KMS-11 (cell line): Measurements from ENCODE around the gene ARPC3.
"Not testable (repeated sequence)": the region's sequence is repeated elsewhere in the genome, so short reads cannot be mapped to it uniquely, and the experiment has no call there.

Experiments
- H2AFZ ChIP-seq: fragments of 200-600 bp; sonication (generic); 2 replicates; pipeline ENCODE4 v1.6.1; 2016; ENCODE audit warnings: antibody characterized with exemption, mixed run types, low read depth
- H3K27ac ChIP-seq: fragments of 200-600 bp; sonication (generic); 2 replicates; pipeline ENCODE4 v1.6.1; 2016; ENCODE audit warnings: mild to moderate bottlenecking, mixed run types
- H3K27me3 ChIP-seq: fragments of 200-600 bp; sonication (generic); 2 replicates; pipeline ENCODE4 v1.6.1; 2017; ENCODE audit warnings: mild to moderate bottlenecking, low read depth, mixed run types, moderate library complexity; ENCODE audit not compliant: insufficient read depth
- H3K36me3 ChIP-seq: fragments of 200-600 bp; sonication (generic); 2 replicates; pipeline ENCODE4 v1.6.1; 2017; ENCODE audit warnings: mild to moderate bottlenecking, mixed run types; ENCODE audit not compliant: insufficient read depth
- H3K4me1 ChIP-seq: fragments of 200-600 bp; sonication (generic); 2 replicates; pipeline ENCODE4 v1.6.1; 2016; ENCODE audit warnings: mild to moderate bottlenecking, low read depth, mixed run types; ENCODE audit not compliant: poor library complexity, severe bottlenecking
- H3K4me2 ChIP-seq: fragments of 200-600 bp; sonication (generic); 2 replicates; pipeline ENCODE4 v1.7.0; 2016; ENCODE audit warnings: mild to moderate bottlenecking, mixed run types
- H3K4me3 ChIP-seq: fragments of 200-600 bp; sonication (generic); IDR thresholded peaks from 2 replicates; pipeline ENCODE4 v1.6.1; 2017; ENCODE audit warnings: low read depth, low read length, mixed read lengths; ENCODE audit not compliant: insufficient read depth
- H3K79me2 ChIP-seq: fragments of 200-600 bp; sonication (generic); 2 replicates; pipeline ENCODE4 v1.6.1; 2016; ENCODE audit warnings: low read depth, mixed run types; ENCODE audit not compliant: insufficient read depth
- H3K9ac ChIP-seq: fragments of 200-600 bp; sonication (generic); 2 replicates; pipeline ENCODE4 v1.6.1; 2016; ENCODE audit warnings: mild to moderate bottlenecking, mixed run types
- H4K20me1 ChIP-seq: fragments of 200-600 bp; sonication (generic); 2 replicates; pipeline ENCODE4 v1.6.1; 2016; ENCODE audit warnings: mild to moderate bottlenecking, mixed run types; ENCODE audit not compliant: insufficient read depth
- CTCF ChIP-seq: fragments of 200-600 bp; sonication (generic); conservative IDR thresholded peaks from 2 replicates; pipeline ENCODE4 v1.6.1; 2017; ENCODE audit warnings: low read depth, mild to moderate bottlenecking, antibody characterized with exemption, low read length, moderate library complexity, mixed read lengths

ARPC3 gene

GRCh38 chr12:110421701-110422100 is 28.4 kb downstream of the ARPC3 start:
- no peak overlapping the region for H3K9ac ChIP-seq
- no peaks in the 10 kb centered on the region for H3K36me3 ChIP-seq
- H3K27ac ChIP-seq = no peak overlapping the region
- no peak overlapping the region for H2AFZ ChIP-seq
- H3K4me2 ChIP-seq = no peak overlapping the region
- no peak for TF ChIP-seq CTCF
- no peaks in the 10 kb centered on the region for H3K27me3 ChIP-seq
- no peaks in the 10 kb centered on the region for H3K4me1 ChIP-seq
- H3K79me2 ChIP-seq = no peaks in the 10 kb centered on the region
- no peak overlapping the region for H3K4me3 ChIP-seq
- H4K20me1 ChIP-seq = no peaks in the 10 kb centered on the region

DNA sequence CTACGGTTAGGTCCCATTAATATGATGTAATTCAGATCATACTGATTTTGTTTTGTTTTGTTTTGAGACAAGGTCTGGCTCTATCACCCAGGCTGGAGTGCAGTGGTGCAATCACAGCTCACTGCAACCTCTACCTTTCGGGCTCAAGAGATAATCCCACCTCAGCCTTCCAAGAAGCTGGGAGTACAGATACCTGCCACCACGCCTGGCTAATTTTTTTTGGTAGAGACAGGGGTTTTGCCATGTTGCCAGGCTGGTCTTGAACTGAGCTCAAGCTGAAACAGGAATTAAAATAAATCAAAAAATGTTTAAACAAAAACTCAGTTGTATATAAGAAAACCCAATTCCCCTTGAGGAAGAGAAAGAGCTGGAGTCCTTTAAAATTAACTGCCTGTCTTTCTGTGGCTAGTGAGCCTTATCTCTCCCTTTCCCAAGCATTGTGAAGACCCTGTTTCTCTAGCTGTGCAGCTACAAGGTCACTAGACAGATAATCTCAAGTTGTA is 28.9 kb downstream of the ARPC3 start:
- Histone ChIP-seq H3K4me2 (no peak overlapping the region), H3K4me1 (no peaks in the 10 kb centered on the region), H3K9ac (no peak overlapping the region), H3K27me3 (no peaks in the 10 kb centered on the region), H2AFZ (no peak overlapping the region), H3K79me2 (no peaks in the 10 kb centered on the region), H3K4me3 (no peak overlapping the region), H3K36me3 (no peaks in the 10 kb centered on the region), H3K27ac (no peak overlapping the region), H4K20me1 (no peaks in the 10 kb centered on the region)
- no peak for TF ChIP-seq CTCF

- not testable (repeated sequence) for H3K9ac ChIP-seq, H3K4me2 ChIP-seq, H3K27ac ChIP-seq, H3K79me2 ChIP-seq, H3K4me3 ChIP-seq, H3K4me1 ChIP-seq, H3K27me3 ChIP-seq, H2AFZ ChIP-seq, H3K36me3 ChIP-seq, H4K20me1 ChIP-seq
Observed at GRCh38 chr12:110420644-110421043, 29.5 kb downstream of the ARPC3 start.

- not testable (repeated sequence) for H3K4me3 ChIP-seq, H4K20me1 ChIP-seq, H3K4me1 ChIP-seq, H2AFZ ChIP-seq, H3K9ac ChIP-seq, H3K36me3 ChIP-seq, H3K27me3 ChIP-seq, H3K79me2 ChIP-seq, H3K4me2 ChIP-seq, H3K27ac ChIP-seq
Observed at GRCh38 chr12:110417113-110417512, 33.0 kb downstream of the ARPC3 start.

DNA sequence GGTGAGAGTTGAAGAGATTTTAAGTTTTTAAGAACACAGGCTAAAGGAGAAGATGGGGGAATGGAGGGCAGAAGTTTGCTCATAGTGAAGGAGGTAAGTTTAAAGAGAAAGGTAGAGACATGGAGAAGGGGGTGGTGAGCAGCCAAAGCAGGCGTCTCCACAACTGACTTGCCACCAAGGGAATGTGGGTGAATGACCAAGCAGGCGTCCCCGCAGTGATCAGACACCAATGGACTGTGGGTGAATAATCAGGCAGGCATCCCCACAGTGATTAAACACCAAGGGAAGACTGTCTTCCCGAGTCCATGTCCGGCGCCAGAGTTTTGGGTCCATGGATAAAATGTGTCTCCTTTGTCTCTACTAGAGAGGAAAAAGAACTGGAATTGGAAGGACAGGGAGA is 40.1 kb downstream of the ARPC3 start:
- H3K4me2 ChIP-seq, H4K20me1 ChIP-seq, H3K36me3 ChIP-seq, H3K27me3 ChIP-seq, H3K4me3 ChIP-seq, H2AFZ ChIP-seq, H3K79me2 ChIP-seq, H3K4me1 ChIP-seq, H3K9ac ChIP-seq, H3K27ac ChIP-seq: not testable (repeated sequence)

DNA sequence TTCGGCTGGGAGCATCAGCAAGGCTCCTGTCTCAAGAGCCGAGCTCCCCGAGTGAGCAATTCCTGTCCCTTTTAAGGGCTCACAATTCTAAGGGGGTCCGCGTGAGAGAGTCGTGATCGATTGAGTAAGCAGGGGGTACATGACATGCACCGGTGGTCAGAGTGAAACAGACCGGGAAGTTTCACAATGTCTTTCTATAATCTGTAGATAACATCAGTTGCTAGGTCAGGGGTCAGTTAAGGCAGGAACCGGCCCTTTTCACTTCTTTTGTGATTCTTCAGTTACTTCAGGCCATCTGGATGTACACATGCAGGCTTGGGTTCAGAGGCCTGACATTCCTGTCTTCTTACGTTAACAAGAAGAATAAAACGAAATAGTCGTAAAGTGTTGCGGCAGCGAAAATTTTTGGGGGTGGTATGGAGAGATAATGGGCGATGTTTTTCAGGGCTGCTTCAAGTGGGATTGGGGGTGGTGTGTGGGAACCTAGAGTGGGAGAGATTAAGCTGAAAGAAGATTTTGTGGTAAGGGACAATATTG is 44.9 kb downstream of the ARPC3 start:
- H3K36me3 ChIP-seq, H2AFZ ChIP-seq, H3K27me3 ChIP-seq, H3K27ac ChIP-seq, H4K20me1 ChIP-seq, H3K4me1 ChIP-seq, H3K4me3 ChIP-seq, H3K9ac ChIP-seq, H3K4me2 ChIP-seq: not testable (repeated sequence)
- H3K79me2 ChIP-seq = peaks cover 32% of the 10 kb centered on the region
